HEK293 (cell line): ENCODE data around the gene HSD17B2.

Source experiments
- TF ChIP-seq, protein P1 (sequence below): fragments of 450-650 bp; formaldehyde crosslinking; IDR thresholded peaks from 2 replicates; pipeline ENCODE4 v1.5.1; 2016; ENCODE audit warnings: missing biosample characterization, missing genetic modification characterization
- TF ChIP-seq, protein P2 (sequence below): fragments of 450-650 bp; formaldehyde crosslinking; IDR thresholded peaks from 2 replicates; pipeline ENCODE4 v1.5.1; 2016; ENCODE audit warnings: missing biosample characterization, missing genetic modification characterization, low read depth

DNA sequence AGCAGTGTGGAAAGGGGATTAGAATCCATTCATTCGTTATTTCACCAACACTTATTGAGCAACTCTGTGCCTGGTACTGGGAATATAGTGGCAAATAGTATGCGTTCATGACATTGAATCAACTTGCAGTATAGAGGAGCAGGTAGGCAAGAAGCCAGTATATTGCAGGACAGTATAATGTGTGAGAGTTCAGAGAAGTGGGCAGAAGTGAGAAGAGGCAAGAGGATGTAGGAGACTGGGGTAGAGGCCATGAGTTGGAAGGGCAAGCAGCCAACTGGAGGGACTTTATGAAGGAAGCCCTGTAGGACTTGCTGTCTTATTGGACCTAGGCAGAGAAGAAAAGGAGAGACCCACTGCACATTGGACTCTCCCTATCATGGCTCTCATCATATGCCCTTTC, 12.3 kb downstream of the HSD17B2 start:
- TF ChIP-seq, protein P1, sequence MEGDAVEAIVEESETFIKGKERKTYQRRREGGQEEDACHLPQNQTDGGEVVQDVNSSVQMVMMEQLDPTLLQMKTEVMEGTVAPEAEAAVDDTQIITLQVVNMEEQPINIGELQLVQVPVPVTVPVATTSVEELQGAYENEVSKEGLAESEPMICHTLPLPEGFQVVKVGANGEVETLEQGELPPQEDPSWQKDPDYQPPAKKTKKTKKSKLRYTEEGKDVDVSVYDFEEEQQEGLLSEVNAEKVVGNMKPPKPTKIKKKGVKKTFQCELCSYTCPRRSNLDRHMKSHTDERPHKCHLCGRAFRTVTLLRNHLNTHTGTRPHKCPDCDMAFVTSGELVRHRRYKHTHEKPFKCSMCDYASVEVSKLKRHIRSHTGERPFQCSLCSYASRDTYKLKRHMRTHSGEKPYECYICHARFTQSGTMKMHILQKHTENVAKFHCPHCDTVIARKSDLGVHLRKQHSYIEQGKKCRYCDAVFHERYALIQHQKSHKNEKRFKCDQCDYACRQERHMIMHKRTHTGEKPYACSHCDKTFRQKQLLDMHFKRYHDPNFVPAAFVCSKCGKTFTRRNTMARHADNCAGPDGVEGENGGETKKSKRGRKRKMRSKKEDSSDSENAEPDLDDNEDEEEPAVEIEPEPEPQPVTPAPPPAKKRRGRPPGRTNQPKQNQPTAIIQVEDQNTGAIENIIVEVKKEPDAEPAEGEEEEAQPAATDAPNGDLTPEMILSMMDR, result no peak
- TF ChIP-seq, protein P2, sequence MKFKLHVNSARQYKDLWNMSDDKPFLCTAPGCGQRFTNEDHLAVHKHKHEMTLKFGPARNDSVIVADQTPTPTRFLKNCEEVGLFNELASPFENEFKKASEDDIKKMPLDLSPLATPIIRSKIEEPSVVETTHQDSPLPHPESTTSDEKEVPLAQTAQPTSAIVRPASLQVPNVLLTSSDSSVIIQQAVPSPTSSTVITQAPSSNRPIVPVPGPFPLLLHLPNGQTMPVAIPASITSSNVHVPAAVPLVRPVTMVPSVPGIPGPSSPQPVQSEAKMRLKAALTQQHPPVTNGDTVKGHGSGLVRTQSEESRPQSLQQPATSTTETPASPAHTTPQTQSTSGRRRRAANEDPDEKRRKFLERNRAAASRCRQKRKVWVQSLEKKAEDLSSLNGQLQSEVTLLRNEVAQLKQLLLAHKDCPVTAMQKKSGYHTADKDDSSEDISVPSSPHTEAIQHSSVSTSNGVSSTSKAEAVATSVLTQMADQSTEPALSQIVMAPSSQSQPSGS (tag by site-specific recombination), result no peak
